H1 (cell line): ENCODE measurements around the gene RRP12. TPM values are rescaled to one million over a fixed set of nuclear protein-coding genes. Genes with fewer than 3 reads are reported as not detected.

Experiments
- CTCF ChIA-PET: fragments of 300-600 bp; sonication (Branson Sonifier 250); formaldehyde crosslinking; loops from one replicate; lab custom pipeline; 2021; ENCODE audit not compliant: partially characterized antibody; lab: Charles Lee
- POLR2A ChIA-PET: fragments of 300-600 bp; sonication (Branson Sonifier 250); formaldehyde crosslinking; loops from one replicate; lab custom pipeline; 2021; ENCODE audit warnings: inconsistent platforms; ENCODE audit not compliant: partially characterized antibody; lab: Charles Lee
- DNase-seq, 2 experiments: peaks; one replicate each; pipeline versions ENCODE4 v3.0.0 to v3.0.0-alpha.2; 2010 to 2022; ENCODE audit warnings: low spot score in 2 of 2, low read depth in 1 of 2, mixed read lengths in 1 of 2
- FAIRE-seq: peaks from 2 replicates; lab custom pipeline; 2011; peaks lifted over from hg19 to GRCh38; lab: Jason Lieb, UNC
- H2AFZ ChIP-seq: 2 replicates; pipeline ENCODE4 v1.8.1; 2012; ENCODE audit warnings: low read length, inconsistent platforms
- H2AK5ac ChIP-seq: 2 replicates; pipeline ENCODE4 v1.6.1; 2013; ENCODE audit warnings: low read depth, low read length
- H2BK120ac ChIP-seq: replicated peaks from 2 replicates; pipeline ENCODE3; 2013; ENCODE audit warnings: low read depth, low read length, inconsistent platforms
- H2BK12ac ChIP-seq: 2 replicates; pipeline ENCODE4 v1.6.1; 2013; ENCODE audit warnings: low read depth, low read length
- H2BK15ac ChIP-seq: 2 replicates; pipeline ENCODE4 v1.6.1; 2013; ENCODE audit warnings: low read length
- H2BK20ac ChIP-seq: 2 replicates; pipeline ENCODE4 v1.6.1; 2013; ENCODE audit warnings: low read length
- H2BK5ac ChIP-seq: 2 replicates; pipeline ENCODE4 v1.6.1; 2013; ENCODE audit warnings: low read depth, low read length
- H3K14ac ChIP-seq: 2 replicates; pipeline ENCODE4 v1.6.1; 2013; ENCODE audit warnings: inconsistent platforms; ENCODE audit not compliant: insufficient read length
- H3K18ac ChIP-seq: 2 replicates; pipeline ENCODE4 v1.6.1; 2013; ENCODE audit warnings: low read length; ENCODE audit errors: extremely low read depth
- H3K23ac ChIP-seq: 2 replicates; pipeline ENCODE4 v1.6.1; 2013; ENCODE audit warnings: inconsistent platforms; ENCODE audit not compliant: insufficient read length
- H3K23me2 ChIP-seq: 2 replicates; pipeline ENCODE4 v1.6.1; 2013; ENCODE audit warnings: low read depth, low read length
- H3K27ac ChIP-seq: 2 replicates; pipeline ENCODE4 v1.6.1; 2011; ENCODE audit warnings: low read depth, low read length, inconsistent platforms
- H3K27me3 ChIP-seq, 4 experiments: replicated peaks in 1 of 4; 1 replicate in 1 of 4; 2 replicates in 3 of 4; pipeline versions ENCODE4 v1.6.1 to v1.8.1; 2011 to 2013; ENCODE audit warnings: low read length in 3 of 4, mild to moderate bottlenecking in 3 of 4, inconsistent platforms in 2 of 4, mixed read lengths in 2 of 4, moderate library complexity in 1 of 4; ENCODE audit not compliant: control insufficient read depth in 3 of 4, insufficient read depth in 3 of 4; ENCODE audit errors: extremely low read depth in 1 of 4
- H3K36me3 ChIP-seq, 4 experiments: 2 replicates each; pipeline versions ENCODE4 v1.6.1 to v1.8.1; 2011 to 2013; ENCODE audit warnings: mild to moderate bottlenecking in 4 of 4, low read length in 3 of 4, moderate library complexity in 2 of 4, control low read depth in 1 of 4, inconsistent platforms in 1 of 4; ENCODE audit not compliant: insufficient read depth in 4 of 4, control insufficient read depth in 2 of 4
- H3K4ac ChIP-seq: replicated peaks from 2 replicates; pipeline ENCODE3; 2013; ENCODE audit warnings: low read length, low read depth, mixed read lengths, inconsistent platforms; ENCODE audit not compliant: insufficient read length
- H3K4me1 ChIP-seq, 4 experiments: replicated peaks in 1 of 4; 1 replicate in 1 of 4; 2 replicates in 3 of 4; pipeline versions ENCODE4 v1.6.1 to v1.8.1; 2011 to 2013; ENCODE audit warnings: low read length in 3 of 4, inconsistent platforms in 2 of 4, mixed read lengths in 1 of 4; ENCODE audit not compliant: insufficient read depth in 4 of 4, control insufficient read depth in 3 of 4
- H3K4me2 ChIP-seq, 2 experiments: 2 replicates each; pipeline versions ENCODE4 v1.6.1 to v1.8.1; 2011 to 2013; ENCODE audit warnings: low read depth in 2 of 2, low read length in 2 of 2, control low read depth in 1 of 2, inconsistent platforms in 1 of 2, mild to moderate bottlenecking in 1 of 2; ENCODE audit not compliant: insufficient read depth in 1 of 2
- H3K4me3 ChIP-seq, 4 experiments: fragments of 200-600, 300-600 bp in 1 of 4; sonication (generic), shearing (Covaris generic), sonication (Bioruptor Twin) in 1 of 4; 2 replicates each; pipeline versions ENCODE4 v1.5.1 to v1.8.1; 2011 to 2016; ENCODE audit warnings: low read length in 4 of 4, low read depth in 3 of 4, control low read depth in 2 of 4, inconsistent platforms in 2 of 4, mild to moderate bottlenecking in 2 of 4, mixed read lengths in 1 of 4, moderate library complexity in 1 of 4; ENCODE audit not compliant: insufficient read depth in 2 of 4; ENCODE audit errors: extremely low read depth in 1 of 4
- H3K56ac ChIP-seq: replicated peaks from 2 replicates; pipeline ENCODE3; 2013; ENCODE audit warnings: low read depth, mild to moderate bottlenecking, mixed read lengths, low read length, inconsistent platforms; ENCODE audit not compliant: insufficient read length
- H3K79me1 ChIP-seq: 2 replicates; pipeline ENCODE4 v1.6.1; 2013; ENCODE audit warnings: low read depth, low read length, control low read depth
- H3K79me2 ChIP-seq, 2 experiments: 2 replicates each; pipeline versions ENCODE4 v1.6.1 to v1.8.1; 2012 to 2013; ENCODE audit warnings: low read length in 2 of 2, mild to moderate bottlenecking in 2 of 2, inconsistent platforms in 1 of 2; ENCODE audit not compliant: insufficient read depth in 2 of 2, control insufficient read depth in 1 of 2
- H3K9ac ChIP-seq, 4 experiments: replicated peaks in 1 of 4; 1 replicate in 1 of 4; 2 replicates in 3 of 4; pipeline versions ENCODE4 v1.6.1 to v1.8.1; 2011 to 2013; ENCODE audit warnings: low read depth in 3 of 4, low read length in 3 of 4, control low read depth in 2 of 4, mild to moderate bottlenecking in 2 of 4, moderate library complexity in 2 of 4, inconsistent platforms in 1 of 4; ENCODE audit errors: extremely low read depth in 1 of 4
- H3K9me3 ChIP-seq, 2 experiments: 2 replicates each; pipeline versions ENCODE4 v1.6.1 to v1.8.1; 2012 to 2013; ENCODE audit warnings: mild to moderate bottlenecking in 2 of 2, moderate library complexity in 2 of 2, control low read depth in 1 of 2, inconsistent platforms in 1 of 2, low read depth in 1 of 2, low read length in 1 of 2, mixed read lengths in 1 of 2; ENCODE audit not compliant: insufficient read depth in 2 of 2
- H4K20me1 ChIP-seq, 2 experiments: replicated peaks in 1 of 2; 2 replicates each; pipeline versions ENCODE3 to v1.8.1; 2011 to 2013; ENCODE audit warnings: inconsistent platforms in 2 of 2, low read length in 2 of 2, mild to moderate bottlenecking in 1 of 2; ENCODE audit not compliant: insufficient read depth in 2 of 2, control insufficient read depth in 1 of 2
- H4K5ac ChIP-seq: 2 replicates; pipeline ENCODE4 v1.6.1; 2013; ENCODE audit warnings: low read length, low read depth, mixed read lengths, inconsistent platforms; ENCODE audit not compliant: insufficient read length
- H4K8ac ChIP-seq: 2 replicates; pipeline ENCODE4 v1.8.0; 2013; ENCODE audit warnings: mild to moderate bottlenecking, moderate library complexity, low read length, inconsistent platforms; ENCODE audit not compliant: insufficient read depth; ENCODE audit errors: extremely low read depth
- H4K91ac ChIP-seq: replicated peaks from 2 replicates; pipeline ENCODE3; 2013; ENCODE audit warnings: low read length, mixed read lengths, inconsistent platforms; ENCODE audit not compliant: insufficient read length
- ASH2L ChIP-seq: fragments of 200-600, 300-600 bp; sonication (generic); IDR thresholded peaks from one replicate; pipeline ENCODE4 v1.7.1; 2017; ENCODE audit warnings: low read length
- BCL11A ChIP-seq, 2 experiments: IDR thresholded peaks; one replicate each; pipeline ENCODE4 v1.6.1; 2011; ENCODE audit warnings: low read depth in 2 of 2, low read length in 2 of 2, mild to moderate bottlenecking in 2 of 2
- FOSL1 ChIP-seq: IDR thresholded peaks from 2 replicates; pipeline ENCODE4 v1.6.1; 2011; ENCODE audit warnings: mild to moderate bottlenecking, low read depth, low read length, moderate library complexity; ENCODE audit not compliant: insufficient read depth
- GTF2F1 ChIP-seq: IDR thresholded peaks from 2 replicates; pipeline ENCODE4 v1.6.1; 2012; ENCODE audit warnings: low read depth, low read length, improper control_type of control experiment, borderline replicate concordance
- POLR2A ChIP-seq, 2 experiments: IDR thresholded peaks; 1 replicate in 1 of 2; 2 replicates in 1 of 2; pipeline ENCODE4 v1.6.1; 2011; ENCODE audit warnings: low read depth in 2 of 2, low read length in 2 of 2, mild to moderate bottlenecking in 2 of 2; ENCODE audit errors: control extremely low read depth in 1 of 2
- POLR2AphosphoS5 ChIP-seq: IDR thresholded peaks from 2 replicates; pipeline ENCODE4 v1.6.1; 2011; ENCODE audit warnings: low read depth, low read length
- SIN3A ChIP-seq, 2 experiments: IDR thresholded peaks in 1 of 2; conservative IDR thresholded peaks in 1 of 2; 2 replicates each; pipeline ENCODE4 v1.6.1; 2011 to 2012; ENCODE audit warnings: low read length in 2 of 2, improper control_type of control experiment in 1 of 2, low read depth in 1 of 2, mild to moderate bottlenecking in 1 of 2
- SP1 ChIP-seq: IDR thresholded peaks from 2 replicates; pipeline ENCODE4 v1.6.1; 2011; ENCODE audit warnings: low read depth, low read length
- TAF1 ChIP-seq: IDR thresholded peaks from 2 replicates; pipeline ENCODE4 v1.6.1; 2011; ENCODE audit warnings: mild to moderate bottlenecking, low read depth, low read length
- TBP ChIP-seq: IDR thresholded peaks from 2 replicates; pipeline ENCODE4 v1.6.1; 2011; ENCODE audit warnings: low read depth, low read length, improper control_type of control experiment
- TEAD4 ChIP-seq: IDR thresholded peaks from 2 replicates; pipeline ENCODE4 v1.6.1; 2012; ENCODE audit warnings: low read depth, low read length, inconsistent platforms, mixed read lengths
- WGBS, 2 experiments: shearing (Covaris generic) in 1 of 2; methylation state at CpG; one replicate each; pipeline versions ENCODE4 v1.1.6 to v1.1.7; 2013 to 2015; ENCODE audit warnings: low lambda C conversion rate in 2 of 2, mixed read lengths in 2 of 2, inconsistent platforms in 1 of 2, low coverage in 1 of 2, missing lambda C conversion rate in 1 of 2; ENCODE audit not compliant: insufficient replicate concordance in 2 of 2, insufficient coverage in 1 of 2, insufficient read length in 1 of 2; ENCODE audit errors: extremely low coverage in 1 of 2, missing lambda C conversion rate in 1 of 2; 5-methylcytosine and 5-hydroxymethylcytosine counted together
- polyA plus RNA-seq, 7 experiments: library from polyadenylated mRNA; depleted of rRNA in 3 of 7; stranded (reverse) in 5 of 7; unstranded in 2 of 7; fragments of >200 nt in 5 of 7; fragments of 200-250 nt in 2 of 7; gene quantifications; 1 replicate in 5 of 7; 2 replicates in 1 of 7; 4 replicates in 1 of 7; pipeline versions ENCODE4 v1.2.1 to v1.2.3, GENCODE V29; 2011 to 2013; ENCODE audit warnings: missing spikeins in 2 of 7, mixed read lengths in 2 of 7
- total RNA-seq: library from RNA; stranded (reverse); fragmentation: NEBNext Ultra II Directional; extraction: Animal tissue kit (Norgen Biotek cat#: 25700); gene quantifications from 2 replicates; pipeline ENCODE4 v1.2.1, GENCODE V29; 2021
- TF ChIP-seq, protein P1 (sequence below): IDR thresholded peaks from 2 replicates; pipeline ENCODE4 v1.6.1; 2012; ENCODE audit warnings: inconsistent platforms

RRP12 gene
- total and polyA plus RNA-seq, 2 of the 8 experiments (the other 6 are each of a cell fraction or from before 2014, with no cell fraction given): 21.0 to 65.8 TPM

DNA sequence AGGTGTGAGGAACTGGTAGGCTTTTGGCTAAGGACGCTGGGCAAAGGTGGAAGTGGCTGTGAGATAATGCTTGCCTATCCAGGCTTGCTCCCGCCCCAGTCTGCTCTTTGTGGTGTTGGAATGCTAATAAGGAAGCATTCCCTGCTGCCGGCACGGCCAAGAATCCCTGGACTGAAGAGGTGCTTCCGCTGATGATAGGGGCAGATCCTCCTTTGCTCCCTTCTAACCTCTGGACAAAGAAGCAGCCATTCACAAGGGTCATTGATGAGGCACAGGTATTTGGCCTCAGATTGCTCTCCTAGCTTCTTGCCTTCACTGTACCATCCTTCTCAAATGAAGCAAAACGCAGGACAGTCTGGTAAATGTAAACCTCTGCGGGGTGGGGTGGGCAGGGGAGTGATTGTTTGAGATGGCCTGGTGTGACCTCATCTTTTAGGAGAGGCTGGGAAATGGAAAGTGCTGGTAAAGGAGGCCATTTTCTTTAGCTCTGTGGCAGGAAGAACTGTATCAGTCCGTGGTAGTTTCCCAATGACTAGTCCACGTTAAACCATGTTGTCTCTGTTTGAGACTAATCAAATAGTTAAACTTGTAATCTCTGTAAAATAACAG lies 26.5 kb upstream of the RRP12 start:
- Histone ChIP-seq H3K79me1 (no peaks in the 10 kb centered on the region), H3K9ac (peak overlapping the region; percentile 80 to 98 (median 86)), H4K91ac (no peak overlapping the region), H3K56ac (peak overlapping the region; percentile 91), H2BK5ac (peak overlapping the region; percentile 93), H3K79me2 (peaks cover 21 to 39% of the 10 kb centered on the region in 2 experiments), H2BK12ac (peak overlapping the region; percentile 91), H4K5ac (peak overlapping the region; percentile 34), H2AK5ac (peak overlapping the region; percentile 94; the same call in 1 of the 2 replicates), H3K14ac (no peak overlapping the region), H4K8ac (no peak overlapping the region; the same call in 1 of the 2 replicates), H3K27ac (peak overlapping the region; percentile 87), H3K23me2 (peaks cover 12% of the 10 kb centered on the region), H3K18ac (peak overlapping the region; percentile 17; the same call in 1 of the 2 replicates), H3K36me3 (peaks cover 16 to 51% (median 34%) of the 10 kb centered on the region in 4 experiments), H3K27me3 (no peaks in the 10 kb centered on the region), H4K20me1 (peaks cover 8 to 9% of the 10 kb centered on the region in 2 experiments), H3K4me2 (peak overlapping the region; percentile 87 to 95), H2BK15ac (no peak overlapping the region), H3K4ac (peak overlapping the region; percentile 93), H3K4me1 (peaks cover 3 to 6% (median 4%) of the 10 kb centered on the region in 4 experiments; a peak in 6 of 7 replicates), H2AFZ (no peak overlapping the region), H2BK120ac (no peak overlapping the region), H2BK20ac (no peak overlapping the region), H3K9me3 (no peaks in the 10 kb centered on the region), H3K23ac (no peak overlapping the region), H3K4me3 (peak overlapping the region; percentile 69 to 100 (median 93))
- POLR2A ChIA-PET: interaction anchor here (0.5 to 10.5 kb wide), 22 partner anchors 9 to 355 kb away, joined by 3 to 185 read pairs (median 4); partner anchors contain the start of genes EXOSC1, RRP12 and ZDHHC16
- 9% methylated on average over 9 of the region's 9 CpGs; no CpG with 5 or more reads in 1 of the 2 experiments for WGBS, 2 experiments
- peak; percentile 65 to 73 for DNase-seq
- CTCF ChIA-PET: interaction anchor here (0.6 to 1.5 kb wide), 3 partner anchors 16 to 188 kb away, joined by 3 to 12 read pairs (median 7); no protein-coding TSS in a partner anchor
- no peak for FAIRE-seq
- 0 out of 2 replicates have a peak, but pooled peaks have one; percentile 17 for TF ChIP-seq SP1
- TF ChIP-seq FOSL1: no peak
- no peak for TF ChIP-seq BCL11A (IDR thresholded peaks at IDR 0.05; ENCODE audit: low read depth in 2 of 2, low read length in 2 of 2)
- TF ChIP-seq, protein P1, sequence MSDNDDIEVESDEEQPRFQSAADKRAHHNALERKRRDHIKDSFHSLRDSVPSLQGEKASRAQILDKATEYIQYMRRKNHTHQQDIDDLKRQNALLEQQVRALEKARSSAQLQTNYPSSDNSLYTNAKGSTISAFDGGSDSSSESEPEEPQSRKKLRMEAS: peak; percentile 35; the same call in 1 of the 2 replicates
- TF ChIP-seq TEAD4: peak; percentile 89
- peak; percentile 89 for TF ChIP-seq POLR2AphosphoS5
- peak; percentile 77; the same call in 1 of the 2 replicates for TF ChIP-seq GTF2F1
- TF ChIP-seq TAF1: peak; percentile 82
- TF ChIP-seq SIN3A (conservative IDR thresholded peaks at IDR 0.05 in 1 of 2, IDR thresholded peaks at IDR 0.05 in 1 of 2; ENCODE audit: low read depth in 1 of 2, low read length in 2 of 2): 0 out of 4 replicates have a peak, but pooled peaks of 1 of the 2 experiments have one; percentile 64
- peak; percentile 67 for TF ChIP-seq TBP
- TF ChIP-seq POLR2A (IDR thresholded peaks at IDR 0.05; ENCODE audit: control extremely low read depth in 1 of 2, low read depth in 2 of 2, low read length in 2 of 2): peak; percentile 76 to 82
- peak; percentile 4 for TF ChIP-seq ASH2L
